Neutrophil (primary cell): ENCODE results near the gene PAX5.

Source experiments
- H3K27ac ChIP-seq: fragments of 200-600 bp; sonication (generic); 2 replicates; pipeline ENCODE4 v1.5.1; 2016; ENCODE audit warnings: mild to moderate bottlenecking, moderate library complexity
- H3K27me3 ChIP-seq: fragments of 200-600 bp; sonication (generic); 2 replicates; pipeline ENCODE4 v1.6.0; 2016; ENCODE audit warnings: mild to moderate bottlenecking
- H3K36me3 ChIP-seq: fragments of 200-600 bp; sonication (generic); 2 replicates; pipeline ENCODE4 v1.5.1; 2017
- H3K4me1 ChIP-seq, 2 experiments: fragments of 200-600 bp in 1 of 2; sonication (generic) in 1 of 2; 1 replicate in 1 of 2; 2 replicates in 1 of 2; pipeline versions ENCODE4 v1.5.1 to v1.6.1; 2013 to 2016; ENCODE audit warnings: low read depth in 1 of 2, low read length in 1 of 2, mild to moderate bottlenecking in 1 of 2, moderate library complexity in 1 of 2; ENCODE audit not compliant: control insufficient read depth in 1 of 2, insufficient read depth in 1 of 2
- H3K4me3 ChIP-seq, 2 experiments: fragments of 200-600 bp in 1 of 2; sonication (generic) in 1 of 2; 1 replicate in 1 of 2; 2 replicates in 1 of 2; pipeline ENCODE4 v1.5.1; 2013 to 2016; ENCODE audit warnings: low read depth in 1 of 2, low read length in 1 of 2, mild to moderate bottlenecking in 1 of 2, moderate library complexity in 1 of 2
- H3K9me3 ChIP-seq: fragments of 200-600 bp; sonication (generic); 2 replicates; pipeline ENCODE4 v1.5.1; 2016
- CTCF ChIP-seq: fragments of 200-600 bp; sonication (generic); IDR thresholded peaks from 2 replicates; pipeline ENCODE4 v1.5.1; 2016; ENCODE audit warnings: antibody characterized with exemption

PAX5 gene

DNA sequence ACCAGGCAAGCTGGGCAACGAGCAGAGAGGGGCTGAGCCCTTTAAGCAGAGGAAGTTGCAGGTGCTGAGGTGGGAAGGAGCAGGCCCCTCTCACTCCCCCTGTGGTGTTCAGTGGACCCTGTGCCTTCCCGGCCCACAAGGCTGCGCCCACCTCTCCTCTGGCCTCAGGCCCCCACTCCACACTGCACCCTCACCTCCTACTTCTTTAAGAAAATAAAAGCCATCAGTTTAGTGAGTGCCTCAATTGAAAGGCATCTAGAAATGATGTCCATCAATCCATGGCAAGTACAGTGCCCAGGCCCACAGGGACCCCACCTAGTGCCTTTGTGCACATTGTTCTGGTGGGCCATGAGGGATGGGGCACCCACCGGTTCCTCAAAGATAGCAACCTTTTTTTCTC, 158.0 kb downstream of the PAX5 start:
- Histone ChIP-seq H3K9me3 (no peaks in the 10 kb centered on the region), H3K4me1 (no peaks in the 10 kb centered on the region), H3K4me3 (no peak overlapping the region), H3K36me3 (no peaks in the 10 kb centered on the region), H3K27me3 (peaks cover 6% of the 10 kb centered on the region), H3K27ac (no peak overlapping the region)
- TF ChIP-seq CTCF: no peak

DNA sequence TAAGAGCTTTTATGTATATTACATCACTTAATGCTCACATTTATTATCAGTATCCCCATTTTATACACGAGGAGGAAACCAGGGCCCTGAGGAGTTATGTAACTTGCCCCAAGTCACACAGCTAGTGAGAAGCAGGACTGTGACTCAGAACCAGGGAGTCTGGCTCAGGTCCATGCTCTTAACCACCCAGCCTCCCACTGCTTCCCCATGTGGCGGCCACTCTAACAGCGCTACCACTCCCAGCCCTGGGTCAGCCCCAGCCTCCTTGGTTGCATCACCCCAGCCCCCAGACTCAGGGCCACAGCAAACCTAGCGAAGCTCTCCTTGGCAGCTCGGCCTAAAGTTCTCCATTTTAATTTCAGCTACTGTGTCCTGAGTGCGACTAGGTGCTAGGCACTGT, 159.1 kb downstream of the PAX5 start:
- Histone ChIP-seq H3K27ac (no peak overlapping the region), H3K27me3 (peaks cover 6% of the 10 kb centered on the region), H3K36me3 (no peaks in the 10 kb centered on the region), H3K4me1 (no peaks in the 10 kb centered on the region), H3K9me3 (no peaks in the 10 kb centered on the region), H3K4me3 (no peak overlapping the region)
- TF ChIP-seq CTCF: no peak

GRCh38 chr9:36874261-36874660, 159.8 kb downstream of the PAX5 start:
- no peak overlapping the region for H3K4me3 ChIP-seq
- H3K4me1 ChIP-seq: no peaks in the 10 kb centered on the region
- peaks cover 9% of the 10 kb centered on the region for H3K27me3 ChIP-seq
- TF ChIP-seq CTCF: no peak
- H3K36me3 ChIP-seq: no peaks in the 10 kb centered on the region
- no peaks in the 10 kb centered on the region for H3K9me3 ChIP-seq
- H3K27ac ChIP-seq: no peak overlapping the region

DNA sequence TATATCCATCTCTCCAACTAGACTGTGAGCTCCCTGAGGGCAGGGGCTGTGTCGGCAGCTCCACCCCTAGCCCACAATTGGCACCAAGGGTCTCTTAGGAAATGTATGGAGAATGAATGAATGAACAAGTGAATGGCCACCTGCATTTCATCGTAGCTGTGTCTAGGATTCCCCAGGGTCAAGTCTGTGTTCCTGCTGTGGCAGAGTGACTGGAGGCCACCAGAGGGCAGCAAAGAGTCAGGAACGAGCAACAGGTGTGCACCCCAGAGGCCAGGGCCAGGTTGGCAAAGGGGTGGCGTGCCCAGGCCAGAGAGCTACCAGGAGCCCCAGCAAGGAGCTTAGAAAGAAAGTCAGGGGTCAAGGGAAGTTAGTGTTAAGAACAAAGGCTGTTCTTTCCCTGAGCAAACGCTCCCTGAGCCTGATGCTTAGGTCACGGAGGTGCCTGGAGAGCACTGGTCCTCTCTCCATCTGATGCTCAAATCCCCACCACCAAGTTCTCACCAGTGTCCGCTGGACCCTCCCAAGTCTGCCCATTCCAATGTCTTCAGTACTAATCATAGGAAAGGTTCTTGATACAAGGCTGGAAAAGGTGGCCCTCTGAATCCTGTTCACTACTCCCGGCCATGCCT, 160.7 kb downstream of the PAX5 start:
- Histone ChIP-seq H3K4me1 (no peaks in the 10 kb centered on the region), H3K36me3 (no peaks in the 10 kb centered on the region), H3K27ac (no peak overlapping the region)

GRCh38 chr9:36872641-36873040, 161.4 kb downstream of the PAX5 start:
- Histone ChIP-seq H3K9me3 (no peaks in the 10 kb centered on the region), H3K4me3 (no peak overlapping the region), H3K4me1 (no peaks in the 10 kb centered on the region), H3K27me3 (peaks cover 25% of the 10 kb centered on the region), H3K36me3 (no peaks in the 10 kb centered on the region), H3K27ac (no peak overlapping the region)
- TF ChIP-seq CTCF: no peak

More for the DNA sequence above, 160.7 kb downstream of the PAX5 start:
- H3K9me3 ChIP-seq: no peaks in the 10 kb centered on the region
- no peak overlapping the region for H3K4me3 ChIP-seq
- peak; percentile 52 for TF ChIP-seq CTCF
- H3K27me3 ChIP-seq: peaks cover 18% of the 10 kb centered on the region
